NCI-H774 (cell line): ENCODE results near the gene SETBP1.

ENCODE experiments used
- DNase-seq: peaks from one replicate; lab custom pipeline; 2025; lab: John Stamatoyannopoulos, UW

SETBP1 gene

GRCh38 chr18:44680273-44681075, at the start of gene SETBP1:
TSS of gene SETBP1 (plus strand) at chr18:44680888. CDS start at chr18:44701347, 20,459 bp downstream.
- peak; percentile 58 for DNase-seq

GRCh38 chr18:44632469-44633145, 48.1 kb upstream of the SETBP1 start:
- DNase-seq: no peak

GRCh38 chr18:44635546-44635945, 45.1 kb upstream of the SETBP1 start:
- no peak for DNase-seq

GRCh38 chr18:44636241-44636640, 44.4 kb upstream of the SETBP1 start:
- no peak for DNase-seq

DNA sequence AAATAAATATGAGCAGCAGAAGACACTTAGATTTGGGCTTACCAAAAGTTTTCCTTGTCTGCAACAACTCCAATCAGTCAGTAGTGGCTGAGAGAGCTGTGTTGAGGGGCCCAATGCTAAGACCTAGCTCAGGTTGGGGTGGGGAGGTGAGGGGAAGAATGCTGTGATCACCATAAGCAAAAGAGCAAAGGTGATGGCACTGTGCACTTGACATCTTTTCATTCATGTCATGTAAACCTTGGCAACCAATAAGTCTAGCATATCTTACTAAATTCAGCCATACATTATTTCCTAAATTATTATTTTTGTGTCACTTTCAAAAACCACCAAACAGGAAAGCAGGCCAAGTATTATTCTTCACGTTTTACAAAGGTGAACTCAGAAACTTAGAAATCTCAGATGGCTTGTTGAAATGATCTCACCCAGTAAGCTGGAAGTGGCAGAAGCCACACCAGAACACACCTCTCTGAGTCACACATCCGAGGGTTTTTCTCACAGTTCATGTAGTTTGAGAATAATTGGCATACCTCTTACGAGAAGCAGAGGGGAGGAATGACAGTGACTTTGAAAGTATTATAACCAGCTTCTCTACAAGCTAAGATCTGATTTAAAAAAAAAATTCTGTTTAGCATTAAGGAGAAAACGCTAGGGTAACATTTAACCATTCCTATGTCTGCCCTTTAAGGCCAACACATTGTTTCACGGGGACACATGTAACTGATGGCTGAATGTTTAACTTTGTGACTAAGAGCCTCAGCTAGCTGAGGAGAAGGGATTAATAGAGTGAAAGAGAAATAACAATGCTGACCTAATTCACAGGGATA, 43.3 kb upstream of the SETBP1 start:
- DNase-seq: no peak

- no peak for DNase-seq
Measured at GRCh38 chr18:44638034-44638540, 42.6 kb upstream of the SETBP1 start.

DNA sequence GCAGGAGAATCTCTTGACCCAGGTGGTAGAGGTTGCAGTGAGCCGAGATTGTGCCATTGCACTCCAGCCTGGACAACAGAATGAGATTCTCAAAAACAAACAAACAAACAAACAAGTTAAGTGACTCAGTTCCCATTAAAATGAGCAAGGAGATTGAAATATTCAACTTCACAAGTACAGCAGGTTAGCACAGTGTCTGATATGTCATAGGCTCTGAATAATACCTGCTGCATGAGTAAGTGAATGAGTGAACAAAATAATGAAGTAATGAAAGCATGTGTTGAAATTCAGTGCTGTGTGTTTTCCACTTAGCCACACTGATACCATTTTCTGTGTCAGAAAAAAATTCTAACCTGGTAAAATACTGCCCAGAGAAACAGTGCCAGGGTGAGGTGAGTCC, 41.9 kb upstream of the SETBP1 start:
- DNase-seq: no peak

DNA sequence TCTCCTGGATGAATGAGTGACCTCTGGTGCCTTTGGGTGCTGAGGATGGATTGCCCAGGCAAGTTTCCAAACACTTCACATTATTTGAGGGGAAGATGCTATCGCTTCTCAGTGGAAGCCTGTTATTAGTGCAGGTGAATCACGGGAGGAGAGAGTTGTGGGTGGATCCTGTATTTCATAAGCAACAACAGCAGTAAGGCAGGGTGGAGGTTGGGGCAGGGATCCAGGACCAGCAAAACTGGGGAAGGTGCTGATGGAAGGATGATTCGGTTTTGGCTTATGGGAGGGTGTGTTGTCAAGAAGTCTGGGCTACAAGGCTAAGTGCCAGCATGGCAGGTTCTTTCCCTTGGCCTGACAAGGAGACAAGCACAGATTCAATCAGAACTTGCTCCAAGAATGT, 37.7 kb upstream of the SETBP1 start:
- no peak for DNase-seq

DNA sequence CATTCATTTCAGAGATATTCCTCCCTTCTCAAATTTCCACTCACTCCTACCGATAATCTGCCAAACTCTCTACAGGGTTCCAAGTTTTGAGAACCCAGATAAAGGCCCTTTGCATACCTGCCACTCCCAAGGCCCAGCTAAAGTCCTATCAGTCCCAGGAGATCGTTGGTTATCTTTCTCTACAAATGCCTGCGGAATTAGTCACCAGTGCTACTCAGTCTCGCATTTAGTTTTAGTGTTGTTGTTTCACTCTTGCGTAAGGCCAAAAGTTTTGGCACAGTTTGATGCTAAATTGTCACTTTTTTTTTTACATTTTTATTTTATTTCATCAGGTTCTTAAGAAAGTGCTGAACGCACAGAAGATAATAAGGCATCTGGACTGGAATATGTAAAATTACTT, 29.2 kb upstream of the SETBP1 start:
- no peak for DNase-seq

DNA sequence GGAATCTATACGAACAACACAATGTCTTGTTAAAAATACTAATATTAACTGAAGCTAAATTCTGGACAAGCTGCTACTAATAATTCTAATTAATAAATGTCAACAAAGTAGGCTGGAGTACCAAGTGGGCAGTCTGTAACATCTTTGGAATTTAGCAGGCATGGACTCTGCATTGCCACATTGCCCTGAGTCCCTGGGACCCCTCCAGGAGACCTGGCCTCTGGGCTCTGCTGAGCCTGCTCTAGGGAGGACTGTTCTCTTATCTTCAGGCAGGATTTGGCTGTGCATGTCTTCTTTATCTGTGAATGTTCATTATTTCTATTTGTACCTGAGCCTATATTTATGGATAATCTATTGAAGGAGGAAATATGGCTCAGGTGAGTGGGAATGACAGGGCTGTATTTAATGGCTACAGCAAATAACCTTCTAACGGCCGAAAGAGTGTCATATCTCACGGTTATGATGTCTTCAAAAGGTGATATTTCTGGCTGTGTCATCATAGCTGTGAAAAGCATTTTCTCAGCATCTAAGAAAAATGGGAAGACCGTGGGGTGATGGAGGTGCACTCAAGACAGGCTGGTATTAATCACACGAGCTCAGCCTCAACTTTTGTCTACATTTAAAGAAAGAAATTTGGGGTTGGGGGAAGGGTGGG, 28.6 kb upstream of the SETBP1 start:
- DNase-seq: no peak

GRCh38 chr18:44652722-44653121, 28.0 kb upstream of the SETBP1 start:
- no peak for DNase-seq

- DNase-seq: no peak
Measured at GRCh38 chr18:44654573-44654972, 26.1 kb upstream of the SETBP1 start.

DNA sequence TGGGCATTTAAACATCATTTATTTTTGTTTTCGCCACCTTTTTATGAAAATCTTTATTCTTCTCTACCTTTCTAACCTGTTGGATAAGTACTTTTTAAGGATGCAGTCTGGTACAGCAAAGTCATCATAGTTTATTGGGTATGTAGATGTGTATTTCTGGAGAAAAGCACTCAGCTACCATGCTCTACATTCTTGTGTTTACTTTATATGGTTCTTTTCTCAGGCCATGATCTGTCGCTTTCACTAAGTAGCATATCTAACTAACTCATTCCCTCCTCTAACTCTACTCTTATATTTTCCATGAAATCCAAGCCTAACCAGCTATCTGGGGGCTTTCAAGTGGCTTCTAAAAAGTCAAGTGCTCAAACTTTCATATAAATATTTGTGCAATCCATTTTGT, 25.3 kb upstream of the SETBP1 start:
- no peak for DNase-seq

DNA sequence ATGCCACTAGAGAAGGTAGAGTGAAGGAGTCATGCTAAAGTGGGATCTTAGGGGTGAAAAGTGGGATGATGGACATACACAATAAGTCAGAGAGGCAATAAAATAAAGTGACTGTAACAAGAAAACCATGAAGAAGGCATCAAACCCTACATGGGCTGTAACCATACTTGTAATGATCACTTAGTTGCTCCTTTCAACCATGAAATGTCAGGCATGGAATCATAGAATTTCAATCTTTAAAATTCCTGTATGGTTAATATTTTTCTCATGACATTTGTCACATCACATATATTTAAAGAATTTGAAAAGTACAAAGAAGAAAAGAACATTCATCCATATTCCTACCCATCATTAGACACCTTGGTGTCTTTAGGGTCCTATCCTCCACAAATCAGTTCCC, 20.9 kb upstream of the SETBP1 start:
- no peak for DNase-seq

GRCh38 chr18:44668270-44668975, 12.3 kb upstream of the SETBP1 start:
- no peak for DNase-seq

DNA sequence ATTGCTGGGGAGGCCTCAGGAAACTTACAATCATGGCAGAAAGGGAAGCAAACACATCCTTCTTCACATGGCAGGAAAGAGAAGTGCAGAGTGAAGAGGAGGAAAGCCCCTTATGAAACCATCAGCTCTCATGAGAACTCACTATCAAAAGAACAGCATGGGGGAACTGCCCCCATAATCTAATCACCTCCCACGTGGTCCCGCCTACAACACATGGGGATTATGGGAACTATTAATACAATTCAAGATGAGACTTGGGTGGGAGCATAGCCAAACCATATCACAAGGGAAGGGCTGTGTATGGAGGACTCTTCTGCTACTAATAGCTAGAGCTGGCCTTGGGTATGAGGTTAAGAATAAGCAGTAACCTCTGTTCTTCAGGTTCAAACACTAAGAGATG, 8.8 kb upstream of the SETBP1 start:
- no peak for DNase-seq

- DNase-seq: no peak
Measured at GRCh38 chr18:44672506-44672905, 8.2 kb upstream of the SETBP1 start.

GRCh38 chr18:44673256-44673880, 7.3 kb upstream of the SETBP1 start:
- no peak for DNase-seq

- DNase-seq: no peak
Measured at GRCh38 chr18:44677933-44678332, 2.8 kb upstream of the SETBP1 start.

- DNase-seq: no peak
Measured at GRCh38 chr18:44678725-44679055, 2.0 kb upstream of the SETBP1 start.
